Transverse colon (tissue), 4 donors: Measurements from ENCODE around the gene MAST4.

Experiments used
- EP300 ChIP-seq: sonication (generic); formaldehyde crosslinking; IDR thresholded peaks from one replicate; pipeline ENCODE4 v1.6.1; 2017; ENCODE audit warnings: antibody characterized with exemption, low read depth
- POLR2AphosphoS5 ChIP-seq, 3 donors: sonication (generic); formaldehyde crosslinking; IDR thresholded peaks; one replicate each; pipeline ENCODE4 v1.6.1; 2016; ENCODE audit warnings: antibody characterized with exemption in 3 of 3
- TF ChIP-seq, protein P1 (sequence below), 5 experiments: fragments of 200-600 bp in 3 of 5; fragments of 450-650 bp in 2 of 5; sonication (generic) in 3 of 5; IDR thresholded peaks; 1 replicate in 2 of 5; 2 replicates in 3 of 5; pipeline ENCODE4 v1.5.1; 2016 to 2017; ENCODE audit warnings: antibody characterized with exemption in 5 of 5, inconsistent platforms in 3 of 5, mild to moderate bottlenecking in 2 of 5, moderate library complexity in 1 of 5

DNA sequence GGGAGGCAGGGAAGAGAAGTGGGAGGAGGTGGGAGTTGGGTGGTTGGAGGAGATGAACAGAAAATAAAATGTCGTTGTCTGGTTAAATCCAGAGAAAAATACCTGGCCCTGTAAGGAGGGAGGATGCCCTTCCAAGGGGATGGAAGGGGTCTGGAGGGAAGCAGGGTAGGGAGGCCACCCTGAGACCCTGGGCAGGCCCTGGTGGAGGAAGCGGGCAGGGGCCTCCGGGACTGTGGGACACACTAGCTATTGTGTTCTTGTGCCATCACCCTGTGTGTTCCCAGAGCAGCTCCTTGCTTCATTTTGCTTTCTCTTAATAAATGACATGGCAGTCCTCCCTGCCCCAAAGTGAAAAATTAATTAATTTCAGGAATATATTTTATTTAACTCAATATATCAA, 612.2 kb downstream of the MAST4 start:
- TF ChIP-seq, protein P1, sequence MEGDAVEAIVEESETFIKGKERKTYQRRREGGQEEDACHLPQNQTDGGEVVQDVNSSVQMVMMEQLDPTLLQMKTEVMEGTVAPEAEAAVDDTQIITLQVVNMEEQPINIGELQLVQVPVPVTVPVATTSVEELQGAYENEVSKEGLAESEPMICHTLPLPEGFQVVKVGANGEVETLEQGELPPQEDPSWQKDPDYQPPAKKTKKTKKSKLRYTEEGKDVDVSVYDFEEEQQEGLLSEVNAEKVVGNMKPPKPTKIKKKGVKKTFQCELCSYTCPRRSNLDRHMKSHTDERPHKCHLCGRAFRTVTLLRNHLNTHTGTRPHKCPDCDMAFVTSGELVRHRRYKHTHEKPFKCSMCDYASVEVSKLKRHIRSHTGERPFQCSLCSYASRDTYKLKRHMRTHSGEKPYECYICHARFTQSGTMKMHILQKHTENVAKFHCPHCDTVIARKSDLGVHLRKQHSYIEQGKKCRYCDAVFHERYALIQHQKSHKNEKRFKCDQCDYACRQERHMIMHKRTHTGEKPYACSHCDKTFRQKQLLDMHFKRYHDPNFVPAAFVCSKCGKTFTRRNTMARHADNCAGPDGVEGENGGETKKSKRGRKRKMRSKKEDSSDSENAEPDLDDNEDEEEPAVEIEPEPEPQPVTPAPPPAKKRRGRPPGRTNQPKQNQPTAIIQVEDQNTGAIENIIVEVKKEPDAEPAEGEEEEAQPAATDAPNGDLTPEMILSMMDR (IDR thresholded peaks at IDR 0.05) = no peak
- no peak for TF ChIP-seq EP300
- TF ChIP-seq POLR2AphosphoS5 (IDR thresholded peaks at IDR 0.05) = no peak
